Keratinocyte (primary cell): ENCODE measurements around the gene RNF4. TPM values are rescaled to one million over a fixed set of nuclear protein-coding genes. Genes with fewer than 3 reads are reported as not detected.

Source experiments
- DNase-seq: peaks from one replicate; pipeline ENCODE4 v3.0.0-alpha.2; 2011; ENCODE audit warnings: low read depth, missing footprints, low spot score
- FAIRE-seq: peaks from 2 replicates; lab custom pipeline; 2011; peaks lifted over from hg19 to GRCh38; lab: Jason Lieb, UNC
- H2AFZ ChIP-seq: 2 replicates; pipeline ENCODE4 v1.6.0; 2012; ENCODE audit warnings: low read length, control low read depth, inconsistent platforms; ENCODE audit not compliant: control insufficient read depth
- H3K27ac ChIP-seq: 2 replicates; pipeline ENCODE4 v1.5.1; 2011; ENCODE audit warnings: low read length; ENCODE audit not compliant: control insufficient read depth, insufficient read depth
- H3K27me3 ChIP-seq: 3 replicates; pipeline ENCODE4 v1.6.0; 2011; ENCODE audit warnings: low read length; ENCODE audit not compliant: control insufficient read depth, insufficient read depth; ENCODE audit errors: extremely low read depth
- H3K36me3 ChIP-seq, 2 experiments: 2 replicates in 1 of 2; 3 replicates in 1 of 2; pipeline ENCODE4 v1.5.1; 2011; ENCODE audit warnings: low read length in 2 of 2, mild to moderate bottlenecking in 1 of 2; ENCODE audit not compliant: control insufficient read depth in 2 of 2, insufficient read depth in 2 of 2; ENCODE audit errors: extremely low read depth in 1 of 2
- H3K4me1 ChIP-seq: 3 replicates; pipeline ENCODE4 v1.5.1; 2011; ENCODE audit warnings: low read length; ENCODE audit not compliant: control insufficient read depth, insufficient read depth; ENCODE audit errors: extremely low read depth
- H3K4me2 ChIP-seq: 3 replicates; pipeline ENCODE4 v1.6.0; 2011; ENCODE audit warnings: low read depth, low read length; ENCODE audit not compliant: control insufficient read depth, insufficient read depth; ENCODE audit errors: extremely low read depth
- H3K4me3 ChIP-seq, 3 experiments: fragments of 200-600 bp in 1 of 3; sonication (generic) in 1 of 3; 2 replicates in 2 of 3; 3 replicates in 1 of 3; pipeline ENCODE4 v1.5.1; 2011 to 2016; ENCODE audit warnings: low read length in 3 of 3, mild to moderate bottlenecking in 3 of 3, control low read depth in 2 of 3, inconsistent platforms in 1 of 3, low read depth in 1 of 3, mixed read lengths in 1 of 3, mixed run types in 1 of 3, moderate library complexity in 1 of 3; ENCODE audit not compliant: control insufficient read depth in 2 of 3, insufficient read depth in 2 of 3; ENCODE audit errors: extremely low read depth in 1 of 3
- H3K79me2 ChIP-seq: 2 replicates; pipeline ENCODE4 v1.6.0; 2012; ENCODE audit warnings: low read length; ENCODE audit not compliant: control insufficient read depth, insufficient read depth
- H3K9ac ChIP-seq: 3 replicates; pipeline ENCODE4 v1.6.0; 2011; ENCODE audit warnings: low read length; ENCODE audit not compliant: control insufficient read depth, insufficient read depth; ENCODE audit errors: extremely low read depth
- H3K9me1 ChIP-seq: 3 replicates; pipeline ENCODE4 v1.6.0; 2011; ENCODE audit warnings: low read length; ENCODE audit not compliant: control insufficient read depth, insufficient read depth; ENCODE audit errors: extremely low read depth
- H3K9me3 ChIP-seq: 2 replicates; pipeline ENCODE4 v1.5.1; 2012; ENCODE audit warnings: low read depth, low read length; ENCODE audit not compliant: control insufficient read depth
- H4K20me1 ChIP-seq: 3 replicates; pipeline ENCODE4 v1.6.0; 2011; ENCODE audit warnings: low read length; ENCODE audit not compliant: control insufficient read depth, insufficient read depth; ENCODE audit errors: extremely low read depth
- EZH2 ChIP-seq: IDR thresholded peaks from one replicate; pipeline ENCODE4 v1.6.1; 2012; ENCODE audit warnings: inconsistent platforms, mild to moderate bottlenecking, low read length, moderate library complexity
- dilution Hi-C: fragments of 300-500 bp; cut with MboI; formaldehyde crosslinking; loops from one replicate; pipeline ENCODE4 v1.7.0; 2020; ENCODE audit warnings: low sequenced_read_pairs; ENCODE audit not compliant: extremely low pct_ligation_motif_present
- polyA plus RNA-seq, 5 experiments: library from polyadenylated mRNA; depleted of rRNA in 3 of 5; stranded (reverse) in 3 of 5; stranded (forward) in 1 of 5; unstranded in 1 of 5; fragments of >200 nt; gene quantifications; 1 replicate in 1 of 5; 2 replicates in 3 of 5; 3 replicates in 1 of 5; pipeline versions ENCODE4 v1.2.1 to v1.2.3, GENCODE V29; 2011 to 2012; ENCODE audit warnings: missing spikeins in 2 of 5, low read depth in 1 of 5, low replicate concordance in 1 of 5
- TF ChIP-seq, protein P1 (sequence below), 3 experiments: IDR thresholded peaks in 1 of 3; conservative IDR thresholded peaks in 1 of 3; optimal IDR thresholded peaks in 1 of 3; 2 replicates in 2 of 3; 3 replicates in 1 of 3; pipeline versions ENCODE3 to v1.5.1; 2011; ENCODE audit warnings: low read length in 3 of 3, mild to moderate bottlenecking in 3 of 3, moderate library complexity in 2 of 3, control low read depth in 1 of 3, inconsistent platforms in 1 of 3; ENCODE audit not compliant: insufficient read depth in 2 of 3; ENCODE audit errors: extremely low read depth in 1 of 3

Gene RNF4
- polyA plus RNA-seq, 1 donor (not counting 4 experiments of a cell fraction or from before 2014, with no cell fraction given): 63.6 TPM

DNA sequence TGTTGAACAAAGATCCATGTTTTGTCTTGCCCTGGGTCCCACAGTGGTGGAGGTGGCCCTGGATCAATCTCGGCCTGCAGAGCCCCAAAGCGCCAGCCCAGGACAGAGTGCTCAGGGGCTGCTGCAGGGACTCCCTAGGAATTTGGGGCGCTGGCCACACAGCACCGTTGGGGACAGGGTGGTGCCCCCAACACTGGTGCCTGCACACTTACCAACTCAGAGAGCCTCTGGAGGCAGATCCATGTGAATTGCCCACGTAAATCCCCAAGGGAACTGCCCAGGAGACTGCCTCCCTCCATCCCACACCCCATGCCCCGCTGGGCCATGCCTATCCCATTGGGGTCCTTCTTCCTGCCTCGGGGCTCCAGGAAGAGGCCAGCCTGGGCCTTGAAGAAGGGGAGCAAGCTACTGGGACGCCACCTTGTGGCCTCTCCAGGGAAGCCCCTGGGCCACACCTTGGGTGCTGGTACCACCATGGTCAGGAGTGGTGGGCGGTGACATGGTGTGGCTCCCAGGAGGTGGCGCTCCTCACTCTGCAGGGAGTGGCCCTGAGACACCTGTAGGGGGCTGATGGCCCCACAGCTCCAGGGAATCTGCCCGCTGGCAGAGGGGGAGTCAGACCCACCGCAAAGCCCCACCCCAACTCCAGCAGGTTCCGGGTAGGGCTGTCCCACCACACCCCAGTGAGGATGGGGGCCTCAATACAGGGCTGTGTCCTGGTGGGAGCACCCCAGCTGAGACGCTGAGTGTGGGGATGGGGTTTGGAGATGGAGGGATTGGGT is 27.3 kb upstream of the RNF4 start:
- no peak overlapping the region for H3K4me2 ChIP-seq
- dilution Hi-C loops: no loop called here
- H3K4me1 ChIP-seq: no peaks in the 10 kb centered on the region
- H3K9ac ChIP-seq: no peak overlapping the region
- no peaks in the 10 kb centered on the region for H3K9me3 ChIP-seq
- FAIRE-seq (no peak), DNase-seq (peak; percentile 19)
- no peak overlapping the region for H3K4me3 ChIP-seq
- no peak overlapping the region for H3K27ac ChIP-seq
- H3K36me3 ChIP-seq: no peaks in the 10 kb centered on the region
- H3K79me2 ChIP-seq: no peaks in the 10 kb centered on the region
- no peaks in the 10 kb centered on the region for H3K9me1 ChIP-seq
- TF ChIP-seq, protein P1, sequence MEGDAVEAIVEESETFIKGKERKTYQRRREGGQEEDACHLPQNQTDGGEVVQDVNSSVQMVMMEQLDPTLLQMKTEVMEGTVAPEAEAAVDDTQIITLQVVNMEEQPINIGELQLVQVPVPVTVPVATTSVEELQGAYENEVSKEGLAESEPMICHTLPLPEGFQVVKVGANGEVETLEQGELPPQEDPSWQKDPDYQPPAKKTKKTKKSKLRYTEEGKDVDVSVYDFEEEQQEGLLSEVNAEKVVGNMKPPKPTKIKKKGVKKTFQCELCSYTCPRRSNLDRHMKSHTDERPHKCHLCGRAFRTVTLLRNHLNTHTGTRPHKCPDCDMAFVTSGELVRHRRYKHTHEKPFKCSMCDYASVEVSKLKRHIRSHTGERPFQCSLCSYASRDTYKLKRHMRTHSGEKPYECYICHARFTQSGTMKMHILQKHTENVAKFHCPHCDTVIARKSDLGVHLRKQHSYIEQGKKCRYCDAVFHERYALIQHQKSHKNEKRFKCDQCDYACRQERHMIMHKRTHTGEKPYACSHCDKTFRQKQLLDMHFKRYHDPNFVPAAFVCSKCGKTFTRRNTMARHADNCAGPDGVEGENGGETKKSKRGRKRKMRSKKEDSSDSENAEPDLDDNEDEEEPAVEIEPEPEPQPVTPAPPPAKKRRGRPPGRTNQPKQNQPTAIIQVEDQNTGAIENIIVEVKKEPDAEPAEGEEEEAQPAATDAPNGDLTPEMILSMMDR (optimal IDR thresholded peaks at IDR 0.05 in 1 of 3, IDR thresholded peaks at IDR 0.05 in 1 of 3, conservative IDR thresholded peaks at IDR 0.05 in 1 of 3; ENCODE audit: extremely low read depth in 1 of 3, insufficient read depth in 2 of 3, low read length in 3 of 3): peak; percentile 73 to 79 (median 76)
- no peak for TF ChIP-seq EZH2
- no peaks in the 10 kb centered on the region for H3K27me3 ChIP-seq
- no peaks in the 10 kb centered on the region for H4K20me1 ChIP-seq
- no peak overlapping the region for H2AFZ ChIP-seq

GRCh38 chr4:2442175-2442993 is 26.5 kb upstream of the RNF4 start:
- Histone ChIP-seq H3K4me1 (no peaks in the 10 kb centered on the region), H3K9me1 (no peaks in the 10 kb centered on the region), H3K79me2 (no peaks in the 10 kb centered on the region), H3K9ac (no peak overlapping the region), H4K20me1 (no peaks in the 10 kb centered on the region), H3K27me3 (no peaks in the 10 kb centered on the region), H3K36me3 (no peaks in the 10 kb centered on the region), H2AFZ (no peak overlapping the region), H3K9me3 (no peaks in the 10 kb centered on the region), H3K27ac (no peak overlapping the region), H3K4me2 (no peak overlapping the region), H3K4me3 (no peak overlapping the region)
- FAIRE-seq (no peak), DNase-seq (no peak)
- TF ChIP-seq, protein P1 (optimal IDR thresholded peaks at IDR 0.05 in 1 of 3, IDR thresholded peaks at IDR 0.05 in 1 of 3, conservative IDR thresholded peaks at IDR 0.05 in 1 of 3; ENCODE audit: extremely low read depth in 1 of 3, insufficient read depth in 2 of 3, low read length in 3 of 3): no peak
- dilution Hi-C loops: no loop called here
